HepG2 (cell line): ENCODE data around the gene RGSL1. TPM values are rescaled to one million over a fixed set of nuclear protein-coding genes. Genes with fewer than 3 reads are reported as not detected.
A peak's percentile ranks its signal among the peaks of the same experiment; 100 is the strongest.

ENCODE experiments used
- ATAC-seq: fragments of 200-7000 bp; cut with Tn5 transposase; 3 replicates; pipeline ENCODE4 v1.9.1; 2020; ENCODE audit warnings: mild to moderate bottlenecking, moderate library complexity
- BruUV-seq: library from RNA; stranded (reverse); fragments of 400-500 nt; replicated peaks from 2 replicates; lab custom pipeline; 2021; lab: Mats Ljungman, UMichigan
- CTCF ChIA-PET: fragments of 300-600 bp; formaldehyde crosslinking; extraction: SDS; loops from one replicate; lab custom pipeline; 2021; ENCODE audit warnings: low total read pairs, inconsistent platforms, low intra/inter-chr PET ratio; lab: Yijun Ruan, JAX
- POLR2A ChIA-PET: fragments of 350-600 bp; sonication (Branson Sonifier 250); formaldehyde crosslinking; loops from one replicate; lab custom pipeline; 2020; ENCODE audit warnings: antibody characterized with exemption, inconsistent platforms; lab: Yijun Ruan, JAX
- DNase-seq: peaks from one replicate; pipeline ENCODE4 v3.0.0-alpha.2; 2015; ENCODE audit warnings: low spot score
- FAIRE-seq: peaks from 3 replicates; lab custom pipeline; 2011; peaks lifted over from hg19 to GRCh38; lab: Jason Lieb, UNC
- H2AFZ ChIP-seq: one replicate; pipeline ENCODE4 v1.6.1; 2011; ENCODE audit warnings: low read length, inconsistent platforms
- H3K27ac ChIP-seq: fragments of 300-600 bp; 3 replicates; pipeline ENCODE4 v1.8.0; 2011; ENCODE audit warnings: mixed run types, mild to moderate bottlenecking, mixed read lengths, low read length, inconsistent platforms; ENCODE audit not compliant: insufficient read depth; ENCODE audit errors: extremely low read length
- H3K27me3 ChIP-seq, 2 experiments: fragments of 200-600 bp in 1 of 2; 2 replicates in 1 of 2; 3 replicates in 1 of 2; pipeline versions ENCODE4 v1.6.0 to v1.8.0; 2011; ENCODE audit warnings: low read length in 2 of 2, mild to moderate bottlenecking in 2 of 2, moderate library complexity in 2 of 2, inconsistent platforms in 1 of 2; ENCODE audit not compliant: insufficient read depth in 2 of 2, control insufficient read depth in 1 of 2
- H3K36me3 ChIP-seq, 2 experiments: fragments of 200-600 bp in 1 of 2; replicated peaks in 1 of 2; 2 replicates in 1 of 2; 3 replicates in 1 of 2; pipeline versions ENCODE4 v1.5.1 to v1.8.0; 2011; ENCODE audit warnings: low read length in 2 of 2, inconsistent platforms in 1 of 2; ENCODE audit not compliant: insufficient read depth in 2 of 2, control insufficient read depth in 1 of 2
- H3K4me1 ChIP-seq: 2 replicates; pipeline ENCODE4 v1.5.1; 2012; ENCODE audit warnings: low read length, inconsistent platforms; ENCODE audit not compliant: insufficient read depth
- H3K4me2 ChIP-seq: 2 replicates; pipeline ENCODE4 v1.6.0; 2011; ENCODE audit warnings: low read depth, low read length, inconsistent platforms
- H3K4me3 ChIP-seq, 3 experiments: fragments of 200-600 bp in 1 of 3; sonication (generic), shearing (Covaris generic) in 1 of 3; replicated peaks in 1 of 3; 2 replicates each; pipeline ENCODE4 v1.5.1; 2011 to 2016; ENCODE audit warnings: low read length in 3 of 3, inconsistent platforms in 2 of 3, low read depth in 2 of 3, mild to moderate bottlenecking in 2 of 3, control low read depth in 1 of 3, mixed read lengths in 1 of 3; ENCODE audit not compliant: insufficient read depth in 1 of 3
- H3K79me2 ChIP-seq: one replicate; pipeline ENCODE4 v1.6.1; 2011; ENCODE audit warnings: low read length, inconsistent platforms; ENCODE audit not compliant: insufficient read depth
- H3K9ac ChIP-seq: 2 replicates; pipeline ENCODE4 v1.6.0; 2011; ENCODE audit warnings: mild to moderate bottlenecking, low read depth, low read length, inconsistent platforms; ENCODE audit not compliant: insufficient read depth
- H3K9me3 ChIP-seq: 2 replicates; pipeline ENCODE4 v1.5.1; 2012; ENCODE audit warnings: mild to moderate bottlenecking, low read length
- H4K20me1 ChIP-seq: 2 replicates; pipeline ENCODE4 v1.6.0; 2011; ENCODE audit warnings: inconsistent platforms, mild to moderate bottlenecking, low read length, moderate library complexity; ENCODE audit not compliant: insufficient read depth
- CEBPB ChIP-seq: IDR thresholded peaks from 2 replicates; pipeline ENCODE4 v1.6.1; 2011; ENCODE audit warnings: low read depth, low read length, improper control_type of control experiment, borderline replicate concordance
- CEBPG ChIP-seq: IDR thresholded peaks from 2 replicates; pipeline ENCODE4 v1.6.1; 2016
- CTCF ChIP-seq: sonication (generic); formaldehyde crosslinking; IDR thresholded peaks from 2 replicates; pipeline ENCODE4 v1.5.0; 2020; ENCODE audit warnings: mild to moderate bottlenecking, missing genetic modification reagents, moderate library complexity
- MATR3 ChIP-seq: sonication (generic); formaldehyde crosslinking; IDR thresholded peaks from 2 replicates; pipeline ENCODE4 v1.4.0; 2020; ENCODE audit warnings: missing genetic modification reagents
- MXD4 ChIP-seq: IDR thresholded peaks from 2 replicates; pipeline ENCODE4 v1.6.1; 2016; ENCODE audit warnings: mild to moderate bottlenecking, missing biosample characterization, missing genetic modification reagents
- NR2F2 ChIP-seq: IDR thresholded peaks from 2 replicates; pipeline ENCODE4 v1.6.1; 2012; ENCODE audit warnings: low read depth, inconsistent platforms, borderline replicate concordance
- PLRG1 ChIP-seq: fragments of 450-650 bp; conservative IDR thresholded peaks from 2 replicates; pipeline ENCODE4 v1.6.1; 2016
- RBAK ChIP-seq: sonication (generic); formaldehyde crosslinking; IDR thresholded peaks from 2 replicates; pipeline ENCODE4 v1.5.1; 2020; ENCODE audit warnings: mild to moderate bottlenecking, missing genetic modification reagents
- SMARCC2 ChIP-seq: fragments of 450-650 bp; IDR thresholded peaks from 2 replicates; pipeline ENCODE4 v1.6.1; 2017; ENCODE audit warnings: antibody characterized with exemption, mild to moderate bottlenecking
- STAG1 ChIP-seq: sonication (generic); formaldehyde crosslinking; IDR thresholded peaks from 2 replicates; pipeline ENCODE4 v1.4.0; 2020; ENCODE audit warnings: missing genetic modification reagents
- SUZ12 ChIP-seq: fragments of 150-350 bp; IDR thresholded peaks from 2 replicates; pipeline ENCODE4 v1.6.1; 2014; ENCODE audit warnings: low read depth, low read length
- TFAP4 ChIP-seq: sonication (generic); IDR thresholded peaks from 2 replicates; pipeline ENCODE4 v1.6.1; 2016; ENCODE audit warnings: low read depth, borderline replicate concordance
- XRCC5 ChIP-seq: fragments of 200-400 bp; formaldehyde crosslinking; optimal IDR thresholded peaks from 2 replicates; pipeline ENCODE3; 2017; ENCODE audit warnings: mild to moderate bottlenecking, low read length
- ZIK1 ChIP-seq: sonication (generic); formaldehyde crosslinking; IDR thresholded peaks from 2 replicates; pipeline ENCODE4 v1.5.0; 2020; ENCODE audit warnings: mild to moderate bottlenecking, low read depth, missing genetic modification reagents, borderline replicate concordance
- WGBS: methylation state at CpG from one replicate; pipeline ENCODE4 v1.1.6; 2017; ENCODE audit warnings: low lambda C conversion rate; 5-methylcytosine and 5-hydroxymethylcytosine counted together
- in situ Hi-C: cut with HindIII; loops from 2 replicates; pipeline ENCODE4 v1.10.0; 2017; ENCODE audit warnings: low pct_unique_long_range_greater_than_20kb; ENCODE audit not compliant: extremely low pct_ligation_motif_present
- intact Hi-C: fragments of 100-400 bp; cut with micrococcal nuclease; formaldehyde crosslinking; loops from one replicate; pipeline ENCODE4 v1.10.0; 2022; ENCODE audit not compliant: unreplicated experiment
- polyA plus RNA-seq, 8 experiments: library from polyadenylated mRNA; depleted of rRNA in 3 of 8; stranded (reverse) in 7 of 8; unstranded in 1 of 8; fragments of >200 nt; fragmentation: Illumina TruSeq in 4 of 8; extraction: Trizol in 4 of 8; gene quantifications; 2 replicates each; pipeline versions ENCODE4 v1.2.1 to v1.2.3, GENCODE V29; 2011 to 2016; ENCODE audit warnings: low read depth in 4 of 8, missing spikeins in 1 of 8, mixed read lengths in 1 of 8; ENCODE audit not compliant: insufficient read depth in 1 of 8
- total RNA-seq, 5 experiments: library from RNA; depleted of rRNA; stranded (reverse); fragments of >200 nt; fragmentation: Illumina TruSeq; extraction: Trizol; gene quantifications; 2 replicates each; pipeline ENCODE4 v1.2.3, GENCODE V29; 2016; ENCODE audit warnings: low read depth in 1 of 5

The RGSL1 gene
- total and polyA plus RNA-seq, 2 of the 13 experiments (the other 11 are each of a cell fraction or from before 2014, with no cell fraction given): not detected

- Histone ChIP-seq H3K27ac (no peak overlapping the region), H3K36me3 (no peaks in the 10 kb centered on the region), H3K4me2 (no peak overlapping the region), H3K4me3 (no peak overlapping the region), H3K9ac (no peak overlapping the region), H3K9me3 (no peaks in the 10 kb centered on the region), H3K27me3 (0 out of 5 replicates have a peak, but pooled peaks cover 0 to 3% of the 10 kb centered on the region in 2 experiments), H4K20me1 (no peaks in the 10 kb centered on the region; the same call in 1 of the 2 replicates), H2AFZ (no peak overlapping the region), H3K4me1 (no peaks in the 10 kb centered on the region), H3K79me2 (no peaks in the 10 kb centered on the region)
- no TSS peak for BruUV-seq
- 4% methylated on average over 4 of the region's 5 CpGs for WGBS
- FAIRE-seq: peak; percentile 40
- ChIA-PET POLR2A (no interaction called here), CTCF (no interaction called here)
- no peak for TF ChIP-seq NR2F2
- no peak for TF ChIP-seq ZIK1 (CRISPR knock-in tag)
- TF ChIP-seq CEBPB: peak; percentile 51; the same call in 1 of the 2 replicates
- peak; percentile 10; the same call in 1 of the 2 replicates for TF ChIP-seq STAG1 (CRISPR knock-in tag)
- no peak for TF ChIP-seq MATR3 (CRISPR knock-in tag)
- peak; percentile 62 for TF ChIP-seq CEBPG
- 0 out of 2 replicates have a peak, but pooled peaks have one; percentile 27 for TF ChIP-seq CTCF (CRISPR knock-in tag)
- no peak for TF ChIP-seq RBAK (CRISPR knock-in tag)
- TF ChIP-seq MXD4: no peak
- TF ChIP-seq TFAP4: 0 out of 2 replicates have a peak, but pooled peaks have one; percentile 14
- peak; percentile 51 for TF ChIP-seq XRCC5
- no peak for TF ChIP-seq SUZ12
- TF ChIP-seq SMARCC2: no peak
- no peak for TF ChIP-seq PLRG1
- DNase-seq: no peak
- intact Hi-C loops (no loop called here), in situ Hi-C loops (no loop called here)
- ATAC-seq: peak; percentile 100
Measured at GRCh38 chr1:182484531-182485257, 34.7 kb downstream of the RGSL1 start.
